Neutrophil (primary cell): ENCODE measurements around the gene CYFIP1.

Experiments
- H3K27ac ChIP-seq: fragments of 200-600 bp; sonication (generic); 2 replicates; pipeline ENCODE4 v1.5.1; 2016; ENCODE audit warnings: mild to moderate bottlenecking, moderate library complexity
- H3K27me3 ChIP-seq: fragments of 200-600 bp; sonication (generic); 2 replicates; pipeline ENCODE4 v1.6.0; 2016; ENCODE audit warnings: mild to moderate bottlenecking
- H3K36me3 ChIP-seq: fragments of 200-600 bp; sonication (generic); 2 replicates; pipeline ENCODE4 v1.5.1; 2017
- H3K4me1 ChIP-seq, 2 experiments: fragments of 200-600 bp in 1 of 2; sonication (generic) in 1 of 2; 1 replicate in 1 of 2; 2 replicates in 1 of 2; pipeline versions ENCODE4 v1.5.1 to v1.6.1; 2013 to 2016; ENCODE audit warnings: low read depth in 1 of 2, low read length in 1 of 2, mild to moderate bottlenecking in 1 of 2, moderate library complexity in 1 of 2; ENCODE audit not compliant: control insufficient read depth in 1 of 2, insufficient read depth in 1 of 2
- H3K4me3 ChIP-seq, 2 experiments: fragments of 200-600 bp in 1 of 2; sonication (generic) in 1 of 2; 1 replicate in 1 of 2; 2 replicates in 1 of 2; pipeline ENCODE4 v1.5.1; 2013 to 2016; ENCODE audit warnings: low read depth in 1 of 2, low read length in 1 of 2, mild to moderate bottlenecking in 1 of 2, moderate library complexity in 1 of 2
- H3K9me3 ChIP-seq: fragments of 200-600 bp; sonication (generic); 2 replicates; pipeline ENCODE4 v1.5.1; 2016
- TF ChIP-seq, protein P1 (sequence below): fragments of 200-600 bp; sonication (generic); IDR thresholded peaks from 2 replicates; pipeline ENCODE4 v1.5.1; 2016; ENCODE audit warnings: antibody characterized with exemption

The CYFIP1 gene

GRCh38 chr15:22967084-22967770 is 12.9 kb downstream of the CYFIP1 start:
- TF ChIP-seq, protein P1, sequence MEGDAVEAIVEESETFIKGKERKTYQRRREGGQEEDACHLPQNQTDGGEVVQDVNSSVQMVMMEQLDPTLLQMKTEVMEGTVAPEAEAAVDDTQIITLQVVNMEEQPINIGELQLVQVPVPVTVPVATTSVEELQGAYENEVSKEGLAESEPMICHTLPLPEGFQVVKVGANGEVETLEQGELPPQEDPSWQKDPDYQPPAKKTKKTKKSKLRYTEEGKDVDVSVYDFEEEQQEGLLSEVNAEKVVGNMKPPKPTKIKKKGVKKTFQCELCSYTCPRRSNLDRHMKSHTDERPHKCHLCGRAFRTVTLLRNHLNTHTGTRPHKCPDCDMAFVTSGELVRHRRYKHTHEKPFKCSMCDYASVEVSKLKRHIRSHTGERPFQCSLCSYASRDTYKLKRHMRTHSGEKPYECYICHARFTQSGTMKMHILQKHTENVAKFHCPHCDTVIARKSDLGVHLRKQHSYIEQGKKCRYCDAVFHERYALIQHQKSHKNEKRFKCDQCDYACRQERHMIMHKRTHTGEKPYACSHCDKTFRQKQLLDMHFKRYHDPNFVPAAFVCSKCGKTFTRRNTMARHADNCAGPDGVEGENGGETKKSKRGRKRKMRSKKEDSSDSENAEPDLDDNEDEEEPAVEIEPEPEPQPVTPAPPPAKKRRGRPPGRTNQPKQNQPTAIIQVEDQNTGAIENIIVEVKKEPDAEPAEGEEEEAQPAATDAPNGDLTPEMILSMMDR = no peak
- Histone ChIP-seq H3K27ac (no peak overlapping the region), H3K4me3 (no peak overlapping the region), H3K27me3 (no peaks in the 10 kb centered on the region), H3K4me1 (no peaks in the 10 kb centered on the region), H3K36me3 (no peaks in the 10 kb centered on the region), H3K9me3 (no peaks in the 10 kb centered on the region)

DNA sequence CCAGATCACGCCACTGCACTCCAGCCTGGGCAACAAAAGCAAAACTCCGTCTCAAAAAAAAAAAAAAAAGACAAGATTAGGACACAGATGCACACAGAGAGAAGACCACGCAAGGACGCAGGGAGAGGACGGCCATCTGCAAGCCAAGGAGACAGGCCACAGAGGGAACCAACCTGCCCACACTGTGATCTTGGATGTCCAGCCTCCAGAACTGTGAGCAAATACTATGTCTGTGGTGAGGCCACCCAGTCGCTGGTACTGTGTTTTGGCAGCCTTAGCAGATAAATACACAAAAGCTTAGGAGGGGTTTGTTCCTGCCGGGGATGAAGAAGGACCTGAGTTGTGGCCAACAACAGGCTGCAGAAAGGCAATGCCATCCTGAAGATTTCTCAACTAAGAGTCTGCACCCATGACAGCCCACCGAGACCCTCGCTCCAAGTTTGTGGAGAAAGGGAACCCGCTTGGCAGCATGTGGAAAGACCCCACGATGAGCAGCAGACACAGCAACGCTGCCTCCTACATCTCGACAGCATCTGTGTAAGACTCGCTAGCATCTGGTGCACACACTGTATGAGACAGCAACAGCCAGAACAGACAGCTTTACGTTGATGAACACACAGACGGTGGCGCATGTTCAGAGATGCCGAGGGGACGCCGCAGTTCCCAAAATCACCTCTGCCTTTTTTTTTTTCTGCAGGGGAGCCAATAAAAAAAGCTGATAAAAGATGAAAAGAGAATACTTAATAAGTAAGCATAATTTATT is 13.7 kb downstream of the CYFIP1 start:
- Histone ChIP-seq H3K4me1 (no peaks in the 10 kb centered on the region), H3K27ac (no peak overlapping the region), H3K27me3 (no peaks in the 10 kb centered on the region), H3K4me3 (no peak overlapping the region), H3K36me3 (no peaks in the 10 kb centered on the region), H3K9me3 (no peaks in the 10 kb centered on the region)
- TF ChIP-seq, protein P1 = no peak

GRCh38 chr15:22963641-22964040 is 16.5 kb downstream of the CYFIP1 start:
- no peaks in the 10 kb centered on the region for H3K9me3 ChIP-seq
- H3K4me1 ChIP-seq = no peaks in the 10 kb centered on the region
- H3K36me3 ChIP-seq = no peaks in the 10 kb centered on the region
- H3K27me3 ChIP-seq = no peaks in the 10 kb centered on the region
- H3K27ac ChIP-seq = no peak overlapping the region
- no peak overlapping the region for H3K4me3 ChIP-seq
- TF ChIP-seq, protein P1 = no peak

DNA sequence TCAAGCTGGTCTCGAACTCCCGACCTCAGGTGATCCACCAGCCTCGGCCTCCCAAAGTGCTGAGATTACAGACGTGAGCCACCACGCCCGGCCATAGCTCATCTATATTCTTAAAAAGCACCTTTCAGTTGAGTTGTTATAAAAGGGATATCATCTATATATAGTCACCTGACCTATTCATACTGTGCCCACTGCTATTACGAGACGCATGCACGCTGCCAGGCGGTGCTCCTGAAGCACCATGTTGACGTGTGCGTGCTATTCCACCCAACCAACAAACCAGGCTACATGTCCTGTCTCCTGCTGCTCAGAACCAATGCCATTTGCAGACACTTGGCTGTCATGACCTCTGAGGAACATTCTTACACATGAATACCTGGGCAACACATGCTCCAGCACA is 17.6 kb downstream of the CYFIP1 start:
- Histone ChIP-seq H3K4me1 (no peaks in the 10 kb centered on the region), H3K27ac (no peak overlapping the region), H3K4me3 (no peak overlapping the region), H3K36me3 (no peaks in the 10 kb centered on the region), H3K9me3 (no peaks in the 10 kb centered on the region), H3K27me3 (no peaks in the 10 kb centered on the region)
- TF ChIP-seq, protein P1 = no peak

GRCh38 chr15:22961762-22962161 is 18.4 kb downstream of the CYFIP1 start:
- no peaks in the 10 kb centered on the region for H3K9me3 ChIP-seq
- no peak overlapping the region for H3K4me3 ChIP-seq
- no peaks in the 10 kb centered on the region for H3K27me3 ChIP-seq
- no peaks in the 10 kb centered on the region for H3K36me3 ChIP-seq
- H3K27ac ChIP-seq = no peak overlapping the region
- H3K4me1 ChIP-seq = no peaks in the 10 kb centered on the region
- TF ChIP-seq, protein P1 = no peak
